OCI-M1 (cell line): Measurements from ENCODE around the gene SETD3.
"Not testable (repeated sequence)": the region's sequence is repeated elsewhere in the genome, so short reads cannot be mapped to it uniquely, and the experiment has no call there.

Experiments
- DNase-seq: peaks from one replicate; lab custom pipeline; 2025; lab: John Stamatoyannopoulos, UW

SETD3 gene

GRCh38 chr14:99360774-99361595 lies 119.7 kb downstream of the SETD3 start:
- DNase-seq: peak; percentile 67

GRCh38 chr14:99359906-99360305 lies 120.8 kb downstream of the SETD3 start:
- no peak for DNase-seq

GRCh38 chr14:99357916-99358390 lies 122.7 kb downstream of the SETD3 start:
- no peak for DNase-seq

- DNase-seq: no peak
These were observed 123.3 kb downstream of the SETD3 start for GRCh38 chr14:99357151-99357915.

- no peak for DNase-seq
These were observed 124.5 kb downstream of the SETD3 start for GRCh38 chr14:99356031-99356608.

- DNase-seq: no peak
These were observed 126.3 kb downstream of the SETD3 start for GRCh38 chr14:99354166-99354875.

GRCh38 chr14:99352688-99353280 lies 127.9 kb downstream of the SETD3 start:
- no peak for DNase-seq

GRCh38 chr14:99351166-99352007 lies 129.3 kb downstream of the SETD3 start:
- DNase-seq: no peak

- DNase-seq: no peak
These were observed 129.9 kb downstream of the SETD3 start for GRCh38 chr14:99350751-99351150.

GRCh38 chr14:99349721-99350495 lies 130.8 kb downstream of the SETD3 start:
- DNase-seq: no peak

GRCh38 chr14:99348816-99349614 lies 131.6 kb downstream of the SETD3 start:
- DNase-seq: no peak

- not testable (repeated sequence) for DNase-seq
These were observed 132.4 kb downstream of the SETD3 start for GRCh38 chr14:99348231-99348630.
